GM12892 (cell line): ENCODE results near the gene CSTPP1. TPM values are rescaled to one million over a fixed set of nuclear protein-coding genes. Genes with fewer than 3 reads are reported as not detected.

ENCODE experiments used
- DNase-seq: peaks from one replicate; pipeline ENCODE4 v3.0.0; 2011; ENCODE audit not compliant: insufficient read length
- FAIRE-seq: peaks from 2 replicates; lab custom pipeline; 2011; peaks lifted over from hg19 to GRCh38; lab: Jason Lieb, UNC
- POLR2A ChIP-seq: IDR thresholded peaks from 2 replicates; pipeline ENCODE4 v1.6.1; 2011; ENCODE audit warnings: low read depth, low read length, control low read depth
- POLR2AphosphoS5 ChIP-seq: IDR thresholded peaks from 2 replicates; pipeline ENCODE4 v1.6.1; 2011; ENCODE audit warnings: low read depth, low read length, control low read depth
- TAF1 ChIP-seq: IDR thresholded peaks from 2 replicates; pipeline ENCODE4 v1.6.1; 2011; ENCODE audit warnings: low read depth, mild to moderate bottlenecking, control low read depth, low read length, borderline replicate concordance
- polyA plus RNA-seq: library from polyadenylated mRNA; unstranded; fragments of >200 nt; gene quantifications from one replicate; pipeline ENCODE4 v1.2.1, GENCODE V29; 2012; ENCODE audit warnings: missing spikeins, inconsistent platforms; ENCODE audit not compliant: missing spikeins

The CSTPP1 gene
- polyA plus RNA-seq: 26.3 TPM

GRCh38 chr11:46936138-46937110, at the start of gene CSTPP1:
TSS of gene CSTPP1 (plus strand) at chr11:46936761. CDS start at chr11:46936806, 45 bp downstream.
- FAIRE-seq: peak; percentile 99
- DNase-seq: peak; percentile 98

GRCh38 chr11:46888636-46889035, 47.9 kb upstream of the CSTPP1 start:
- TF ChIP-seq POLR2AphosphoS5 (no peak), POLR2A (no peak), TAF1 (no peak)
- DNase-seq (no peak), FAIRE-seq (no peak)

More at GRCh38 chr11:46936138-46937110, at the start of gene CSTPP1:
- TF ChIP-seq POLR2AphosphoS5 (0 out of 2 replicates have a peak, but pooled peaks have one; percentile 42), TAF1 (0 out of 2 replicates have a peak, but pooled peaks have one; percentile 21), POLR2A (no peak; the same call in 1 of the 2 replicates)

GRCh38 chr11:46889251-46889650, 47.3 kb upstream of the CSTPP1 start:
- no peak for FAIRE-seq
- DNase-seq: no peak
- TF ChIP-seq POLR2A (no peak), TAF1 (no peak), POLR2AphosphoS5 (no peak)

GRCh38 chr11:46889689-46890475, 46.7 kb upstream of the CSTPP1 start:
- no peak for TF ChIP-seq POLR2AphosphoS5
- no peak for TF ChIP-seq POLR2A
- TF ChIP-seq TAF1: no peak
- peak; percentile 56 for DNase-seq
- peak; percentile 97 for FAIRE-seq

- FAIRE-seq (no peak), DNase-seq (no peak)
- no peak for TF ChIP-seq TAF1
- no peak for TF ChIP-seq POLR2A
- no peak for TF ChIP-seq POLR2AphosphoS5
Measured at GRCh38 chr11:46890665-46891064, 45.9 kb upstream of the CSTPP1 start.

- no peak for TF ChIP-seq TAF1
- TF ChIP-seq POLR2AphosphoS5: no peak
- no peak for TF ChIP-seq POLR2A
- DNase-seq (no peak), FAIRE-seq (no peak)
Measured at GRCh38 chr11:46892109-46892508, 44.5 kb upstream of the CSTPP1 start.

- no peak for FAIRE-seq
- TF ChIP-seq TAF1: no peak
- no peak for TF ChIP-seq POLR2AphosphoS5
- TF ChIP-seq POLR2A: no peak
- DNase-seq: no peak
Measured at GRCh38 chr11:46892838-46893237, 43.7 kb upstream of the CSTPP1 start.

- FAIRE-seq (no peak), DNase-seq (no peak)
- TF ChIP-seq POLR2A: no peak
Measured at GRCh38 chr11:46894506-46894905, 42.1 kb upstream of the CSTPP1 start.

- FAIRE-seq (no peak), DNase-seq (no peak)
- TF ChIP-seq POLR2AphosphoS5 (no peak), POLR2A (no peak), TAF1 (no peak)
Measured at GRCh38 chr11:46894961-46895360, 41.6 kb upstream of the CSTPP1 start.

GRCh38 chr11:46895821-46896220, 40.7 kb upstream of the CSTPP1 start:
- FAIRE-seq: no peak
- TF ChIP-seq TAF1 (no peak), POLR2A (no peak), POLR2AphosphoS5 (no peak)
- no peak for DNase-seq

- FAIRE-seq: peak; percentile 68
- DNase-seq: no peak
- TF ChIP-seq POLR2A (no peak), TAF1 (no peak), POLR2AphosphoS5 (no peak)
Measured at GRCh38 chr11:46896719-46897406, 39.7 kb upstream of the CSTPP1 start.
